ENCODE measurements around the gene TRIM36.

DNA sequence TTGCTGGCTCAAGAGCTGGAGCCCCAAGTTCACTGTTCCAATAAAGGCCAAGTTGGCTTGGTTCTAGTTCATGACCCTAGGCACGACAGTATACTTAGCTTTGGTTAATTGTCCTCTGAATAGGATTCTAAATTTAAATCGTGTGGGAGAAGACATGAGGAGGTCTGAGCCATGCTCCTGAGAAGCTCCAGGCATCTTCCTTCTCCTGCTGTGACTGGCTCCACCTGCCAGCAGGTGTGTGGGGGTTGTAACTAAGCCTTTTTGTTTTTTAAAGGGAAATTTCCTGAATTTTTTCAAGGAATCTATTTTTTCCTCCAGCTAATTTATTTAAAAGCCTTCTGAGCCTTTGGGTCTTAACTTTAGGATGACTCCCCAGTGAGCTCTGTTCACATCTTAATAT is 20.2 kb upstream of the TRIM36 start:
- no peak for TF ChIP-seq CTCF (conservative IDR thresholded peaks at IDR 0.05; ENCODE audit: low read length)
- no peak for TF ChIP-seq EZH2phosphoT487 (IDR thresholded peaks at IDR 0.05; ENCODE audit: borderline replicate concordance)

Data from Loucy (cell line).